Activated T-helper 1 cell treated with anti-CD3 and anti-CD28 coated beads, Interleukin-12 subunit alpha, Interleukin-12 subunit beta, Interleukin-2, Interleukin-4 antibody, amounts not matched to agents 30 ng/mL and 10 ng/mL and 1 ng/mL, durations not matched to agents 14 hours and 24 hours and 36 hours (primary cell): Measurements from ENCODE around the gene COG7. TPM values are rescaled to one million over a fixed set of nuclear protein-coding genes. Genes with fewer than 3 reads are reported as not detected.

Experiments used
- DNase-seq: peaks from one replicate; pipeline ENCODE4 v3.0.0; 2021; ENCODE audit warnings: low spot score
- H3K27ac Mint-ChIP-seq: one replicate; pipeline ENCODE4 v1.8.0; 2021; ENCODE audit warnings: mild to moderate bottlenecking, mixed read lengths
- H3K27me3 Mint-ChIP-seq: one replicate; pipeline ENCODE4 v1.8.0; 2022; ENCODE audit warnings: mild to moderate bottlenecking, moderate library complexity, mixed read lengths; ENCODE audit not compliant: insufficient read depth
- H3K36me3 Mint-ChIP-seq: one replicate; pipeline ENCODE4 v1.8.0; 2021; ENCODE audit warnings: low read depth, mixed read lengths
- H3K4me1 Mint-ChIP-seq: one replicate; pipeline ENCODE4 v1.8.0; 2021; ENCODE audit warnings: low read depth, mixed read lengths
- H3K4me3 Mint-ChIP-seq: one replicate; pipeline ENCODE4 v1.8.0; 2021; ENCODE audit warnings: mild to moderate bottlenecking, moderate library complexity, mixed read lengths
- H3K9me3 Mint-ChIP-seq: one replicate; pipeline ENCODE4 v1.8.0; 2021; ENCODE audit warnings: mixed read lengths
- intact Hi-C: fragments of 100-400 bp; cut with micrococcal nuclease; formaldehyde crosslinking; loops from one replicate; pipeline ENCODE4 v1.15.1; 2024
- total RNA-seq: library from RNA; stranded (reverse); gene quantifications from 2 replicates; pipeline ENCODE4 v1.2.3, GENCODE V29; 2022

Gene COG7
- total RNA-seq, 1 donor from 2014 or later = 23.5 TPM

- no peaks in the 10 kb centered on the region for H3K36me3 Mint-ChIP-seq
Observed at GRCh38 chr16:23355106-23355670, 97.8 kb downstream of the COG7 start.

GRCh38 chr16:23354246-23354645 is 98.7 kb downstream of the COG7 start:
- Mint-ChIP-seq H3K9me3 (no peaks in the 10 kb centered on the region), H3K4me3 (no peak overlapping the region), H3K27me3 (no peaks in the 10 kb centered on the region), H3K27ac (no peak overlapping the region), H3K36me3 (no peaks in the 10 kb centered on the region), H3K4me1 (no peaks in the 10 kb centered on the region)
- intact Hi-C loops = no loop called here
- no peak for DNase-seq

More at GRCh38 chr16:23355106-23355670, 97.8 kb downstream of the COG7 start:
- no peak overlapping the region for H3K4me3 Mint-ChIP-seq
- no peaks in the 10 kb centered on the region for H3K27me3 Mint-ChIP-seq
- H3K27ac Mint-ChIP-seq = no peak overlapping the region
- DNase-seq = no peak
- H3K4me1 Mint-ChIP-seq = no peaks in the 10 kb centered on the region
- intact Hi-C loops = no loop called here
- no peaks in the 10 kb centered on the region for H3K9me3 Mint-ChIP-seq

- Mint-ChIP-seq H3K9me3 (no peaks in the 10 kb centered on the region), H3K36me3 (no peaks in the 10 kb centered on the region), H3K4me1 (no peaks in the 10 kb centered on the region), H3K27me3 (no peaks in the 10 kb centered on the region), H3K4me3 (no peak overlapping the region), H3K27ac (no peak overlapping the region)
- DNase-seq = no peak
- intact Hi-C loops = no loop called here
Observed at GRCh38 chr16:23353440-23353839, 99.5 kb downstream of the COG7 start.

- Mint-ChIP-seq H3K27me3 (peaks cover 3% of the 10 kb centered on the region), H3K36me3 (no peaks in the 10 kb centered on the region), H3K27ac (no peak overlapping the region), H3K4me3 (no peak overlapping the region), H3K9me3 (no peaks in the 10 kb centered on the region), H3K4me1 (no peaks in the 10 kb centered on the region)
- no peak for DNase-seq
- intact Hi-C loops = no loop called here
Observed at GRCh38 chr16:23351360-23351759, 101.6 kb downstream of the COG7 start.

DNA sequence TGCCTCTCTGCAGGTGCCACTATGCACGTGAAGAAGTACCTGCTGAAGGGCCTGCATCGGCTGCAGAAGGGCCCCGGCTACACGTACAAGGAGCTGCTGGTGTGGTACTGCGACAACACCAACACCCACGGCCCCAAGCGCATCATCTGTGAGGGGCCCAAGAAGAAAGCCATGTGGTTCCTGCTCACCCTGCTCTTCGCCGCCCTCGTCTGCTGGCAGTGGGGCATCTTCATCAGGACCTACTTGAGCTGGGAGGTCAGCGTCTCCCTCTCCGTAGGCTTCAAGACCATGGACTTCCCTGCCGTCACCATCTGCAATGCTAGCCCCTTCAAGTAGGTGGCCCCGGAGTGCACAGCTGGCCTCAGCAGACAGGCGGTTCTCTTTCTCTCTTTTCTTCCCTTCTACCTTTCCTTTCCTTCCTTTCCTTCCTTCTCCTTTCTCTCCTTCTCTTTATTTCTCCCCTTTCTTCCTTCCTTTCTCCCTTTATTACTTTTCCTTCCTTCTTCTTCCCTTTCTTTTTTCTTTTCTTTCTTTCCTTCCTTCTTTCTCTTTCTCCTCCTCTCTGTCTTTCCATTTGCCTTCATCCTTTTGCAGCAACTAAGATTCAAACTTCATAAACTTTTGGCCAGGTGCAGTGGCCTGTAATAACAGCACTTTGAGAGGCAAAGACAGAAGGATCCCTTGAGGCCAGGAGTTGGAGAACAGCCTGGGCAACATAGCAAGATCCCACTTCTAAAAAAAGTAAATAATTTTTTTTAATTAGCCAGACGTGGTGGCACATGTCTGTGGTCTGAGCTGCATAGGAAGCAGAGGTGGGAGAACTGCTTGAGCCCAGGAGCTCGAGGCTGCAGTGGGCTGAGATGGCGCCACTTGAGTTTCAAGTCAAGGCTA is 104.2 kb downstream of the COG7 start:
- DNase-seq = no peak
- intact Hi-C loops = no loop called here
- Mint-ChIP-seq H3K4me1 (no peaks in the 10 kb centered on the region), H3K4me3 (no peak overlapping the region), H3K27ac (no peak overlapping the region), H3K27me3 (peaks cover 3% of the 10 kb centered on the region), H3K9me3 (no peaks in the 10 kb centered on the region), H3K36me3 (no peaks in the 10 kb centered on the region)

DNA sequence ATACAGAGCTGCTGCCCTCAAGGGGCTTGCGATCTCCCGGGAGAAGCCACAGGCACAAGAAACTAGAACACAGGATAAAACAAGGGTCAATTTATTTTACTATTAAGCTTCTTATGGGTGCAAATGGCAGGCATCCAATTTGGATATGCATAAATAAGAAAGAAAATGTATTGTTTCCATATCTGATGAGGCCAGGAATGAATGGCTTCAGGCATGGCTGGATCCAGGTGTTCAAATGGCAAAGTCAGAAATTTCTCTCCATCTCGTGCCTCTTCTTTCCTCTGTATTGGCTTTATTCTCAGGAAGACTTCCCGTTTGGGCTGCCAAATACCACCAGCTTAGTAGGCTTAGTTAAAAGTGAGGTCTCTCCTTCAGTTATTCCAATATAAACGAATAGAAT is 107.8 kb downstream of the COG7 start:
- peaks cover 6% of the 10 kb centered on the region for H3K27me3 Mint-ChIP-seq
- H3K27ac Mint-ChIP-seq = no peak overlapping the region
- no peak for DNase-seq
- no peaks in the 10 kb centered on the region for H3K36me3 Mint-ChIP-seq
- no peak overlapping the region for H3K4me3 Mint-ChIP-seq
- no peaks in the 10 kb centered on the region for H3K4me1 Mint-ChIP-seq
- H3K9me3 Mint-ChIP-seq = no peaks in the 10 kb centered on the region
- intact Hi-C loops = no loop called here

DNA sequence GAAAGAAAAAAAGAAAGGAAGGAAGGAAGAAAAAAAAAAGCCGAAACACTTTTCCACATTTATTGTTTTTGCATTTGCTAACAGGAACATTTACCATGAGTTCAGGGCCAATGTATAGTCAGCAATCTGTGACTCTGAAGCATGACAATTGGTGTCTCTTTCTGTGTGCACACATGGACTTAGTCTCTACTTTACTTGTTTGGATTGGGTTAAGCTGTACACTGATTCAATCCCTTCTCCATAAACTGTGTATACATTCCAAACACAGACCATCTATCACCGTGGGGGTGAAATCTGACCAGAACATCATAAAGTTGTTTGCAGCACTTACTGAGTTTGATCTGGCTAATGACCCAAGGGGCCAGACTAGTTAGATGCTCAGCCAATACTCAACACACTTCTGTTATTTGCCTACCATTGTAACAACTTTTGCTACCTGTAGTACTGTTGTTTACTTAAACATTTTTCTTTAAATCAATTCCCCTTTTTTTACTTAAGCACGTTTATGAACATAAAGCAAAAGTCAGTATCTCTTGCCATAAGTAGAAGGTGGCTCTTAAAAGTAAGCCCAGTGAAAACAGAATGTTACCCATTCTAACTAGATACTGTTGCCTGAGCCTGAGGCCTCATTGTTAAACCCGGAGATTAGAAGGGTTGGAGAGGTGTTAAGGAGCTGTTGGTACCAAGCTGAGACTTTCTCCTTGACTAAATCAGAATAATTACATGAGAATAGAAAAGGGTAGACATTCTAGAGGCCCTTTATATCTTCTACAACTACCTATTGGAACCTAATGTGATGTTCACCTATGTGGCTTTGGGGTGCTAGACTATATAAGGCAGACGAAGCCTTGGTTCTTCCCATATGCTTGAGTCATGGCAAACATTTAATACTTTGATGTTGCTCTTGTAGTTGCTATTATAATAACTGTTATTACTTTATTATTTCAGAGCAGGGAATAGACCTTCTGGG is 109.1 kb downstream of the COG7 start:
- no peak overlapping the region for H3K4me3 Mint-ChIP-seq
- H3K36me3 Mint-ChIP-seq = no peaks in the 10 kb centered on the region
- no peaks in the 10 kb centered on the region for H3K4me1 Mint-ChIP-seq
- intact Hi-C loops = no loop called here
- no peak for DNase-seq
- no peak overlapping the region for H3K27ac Mint-ChIP-seq
- H3K9me3 Mint-ChIP-seq = no peaks in the 10 kb centered on the region
- peaks cover 7% of the 10 kb centered on the region for H3K27me3 Mint-ChIP-seq

DNA sequence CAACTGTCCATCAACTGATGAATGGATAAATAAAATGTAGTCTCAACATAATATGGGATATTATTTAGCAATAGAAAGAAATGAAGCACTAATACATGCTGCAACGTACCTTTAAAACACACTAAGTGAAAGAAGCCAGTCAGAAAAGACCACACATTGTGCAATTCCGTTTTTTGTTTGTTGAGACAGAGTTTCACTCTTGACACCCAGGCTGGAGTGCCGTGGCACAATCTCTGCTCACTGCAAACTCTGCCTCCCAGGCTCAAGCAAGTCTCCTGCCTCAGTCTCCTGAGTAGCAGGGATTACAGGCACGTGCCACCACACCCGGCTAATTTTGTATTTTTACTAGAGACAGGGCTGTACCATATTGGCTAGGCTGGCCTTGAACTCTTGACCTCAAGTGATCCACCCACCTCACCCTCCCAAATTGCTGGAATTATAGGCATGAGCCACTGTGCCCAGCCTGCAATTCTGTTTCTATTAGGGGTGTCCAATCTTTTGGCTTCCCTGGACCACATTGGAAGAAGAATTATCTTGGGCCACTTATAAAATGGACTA is 110.8 kb downstream of the COG7 start:
- Mint-ChIP-seq H3K36me3 (no peaks in the 10 kb centered on the region), H3K4me1 (no peaks in the 10 kb centered on the region), H3K9me3 (no peaks in the 10 kb centered on the region), H3K4me3 (no peak overlapping the region), H3K27ac (no peak overlapping the region), H3K27me3 (peaks cover 4% of the 10 kb centered on the region)
- DNase-seq = no peak
- intact Hi-C loops = no loop called here

- intact Hi-C loops = no loop called here
- Mint-ChIP-seq H3K27me3 (peaks cover 8% of the 10 kb centered on the region), H3K4me1 (no peaks in the 10 kb centered on the region), H3K9me3 (no peaks in the 10 kb centered on the region), H3K4me3 (no peak overlapping the region), H3K36me3 (no peaks in the 10 kb centered on the region), H3K27ac (no peak overlapping the region)
- DNase-seq = no peak
Observed at GRCh38 chr16:23339787-23340186, 113.2 kb downstream of the COG7 start.

Other genes starting within 250 kb of the COG7 start
- gene SCNN1B, start 150.9 kb downstream of the COG7 start, total RNA-seq = not detected in 2 replicates
- gene GGA2, start 57.3 kb upstream of the COG7 start, total RNA-seq = 106 and 112 TPM in 2 replicates
- 27.8 and 29.9 TPM in 2 replicates for gene EARS2, start 104.2 kb upstream of the COG7 start, total RNA-seq
- 54.9 and 55.0 TPM in 2 replicates for gene UBFD1, start 104.5 kb upstream of the COG7 start, total RNA-seq
- 146 and 148 TPM in 2 replicates for gene NDUFAB1, start 143.1 kb upstream of the COG7 start, total RNA-seq
- 34.4 and 36.2 TPM in 2 replicates for gene PALB2, start 188.1 kb upstream of the COG7 start, total RNA-seq
- gene DCTN5, start 188.3 kb upstream of the COG7 start, total RNA-seq = 102 and 105 TPM in 2 replicates
- 45.2 and 54.7 TPM in 2 replicates for gene PLK1, start 225.7 kb upstream of the COG7 start, total RNA-seq